HG03457 (cell line): Measurements from ENCODE around the gene HSPG2.
"Not testable (repeated sequence)": the region's sequence is repeated elsewhere in the genome, so short reads cannot be mapped to it uniquely, and the experiment has no call there.

ENCODE experiments used
- ATAC-seq: cut with Tn5 transposase; IDR thresholded peaks from one replicate; pipeline ENCODE4 v1.9.1; 2021; ENCODE audit warnings: moderate number of reproducible peaks; ENCODE audit not compliant: unreplicated experiment

HSPG2 gene

GRCh38 chr1:21935393-21935804 lies 1.7 kb downstream of the HSPG2 start:
- no peak for ATAC-seq

DNA sequence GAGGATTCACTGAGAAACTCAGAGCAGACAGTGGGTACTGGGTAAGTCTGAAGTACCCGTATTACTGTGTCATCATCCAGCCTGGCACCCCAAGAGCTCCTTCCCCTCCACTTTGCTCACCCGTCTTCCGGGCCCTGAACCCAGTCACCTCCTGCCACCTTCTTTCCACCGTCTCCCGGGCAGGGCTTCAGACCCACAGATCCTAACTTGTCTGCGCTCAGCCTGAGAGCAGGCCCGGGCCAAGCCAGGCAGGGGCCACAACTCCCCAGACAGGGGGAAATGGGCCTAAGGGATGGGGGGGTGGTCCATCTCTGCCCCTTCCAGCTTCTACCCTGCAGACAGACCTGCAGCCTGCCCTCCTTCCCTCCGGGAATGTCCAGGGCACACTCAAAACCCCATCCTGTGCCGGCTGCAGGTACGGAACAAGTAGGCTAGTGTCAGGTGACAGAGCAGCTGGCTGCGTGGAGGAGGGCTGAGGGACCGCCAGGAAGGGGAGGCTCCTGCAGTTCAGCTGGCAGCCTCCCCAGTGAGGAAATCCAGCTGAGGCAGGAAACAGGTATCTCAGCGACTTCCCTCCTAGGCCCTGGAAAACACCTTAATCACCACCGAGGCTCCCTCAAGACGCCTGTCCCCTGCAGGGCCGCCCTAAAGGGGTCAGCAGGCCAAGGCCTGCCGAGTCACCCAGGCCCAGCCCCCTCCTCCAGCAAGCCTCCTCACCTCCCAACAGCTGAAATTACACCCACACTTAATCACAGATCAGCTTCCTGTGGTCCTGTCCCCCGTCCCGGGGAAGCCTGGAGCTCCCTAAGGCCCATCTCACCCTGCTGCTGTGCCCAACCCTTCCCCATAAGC lies 3.5 kb downstream of the HSPG2 start:
- ATAC-seq = no peak

DNA sequence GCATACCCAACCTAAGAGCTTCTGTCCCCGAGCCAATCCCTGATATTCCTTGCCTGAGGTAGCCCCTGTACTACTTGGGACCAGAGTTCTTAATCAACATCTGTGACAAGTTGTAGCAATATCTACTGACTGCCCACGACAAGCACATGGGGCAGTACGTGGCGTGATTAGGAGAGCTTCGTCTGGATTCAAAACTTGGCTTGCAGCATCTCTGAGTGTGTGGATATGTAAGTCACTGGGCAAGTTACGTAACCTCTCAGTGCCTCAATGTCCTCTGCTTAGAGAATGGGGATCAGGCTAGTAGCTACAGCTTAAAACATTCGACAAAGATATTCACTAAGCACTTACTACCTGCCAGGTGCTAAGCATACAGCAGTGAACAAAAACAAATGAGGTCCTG lies 5.0 kb downstream of the HSPG2 start:
- no peak for ATAC-seq

DNA sequence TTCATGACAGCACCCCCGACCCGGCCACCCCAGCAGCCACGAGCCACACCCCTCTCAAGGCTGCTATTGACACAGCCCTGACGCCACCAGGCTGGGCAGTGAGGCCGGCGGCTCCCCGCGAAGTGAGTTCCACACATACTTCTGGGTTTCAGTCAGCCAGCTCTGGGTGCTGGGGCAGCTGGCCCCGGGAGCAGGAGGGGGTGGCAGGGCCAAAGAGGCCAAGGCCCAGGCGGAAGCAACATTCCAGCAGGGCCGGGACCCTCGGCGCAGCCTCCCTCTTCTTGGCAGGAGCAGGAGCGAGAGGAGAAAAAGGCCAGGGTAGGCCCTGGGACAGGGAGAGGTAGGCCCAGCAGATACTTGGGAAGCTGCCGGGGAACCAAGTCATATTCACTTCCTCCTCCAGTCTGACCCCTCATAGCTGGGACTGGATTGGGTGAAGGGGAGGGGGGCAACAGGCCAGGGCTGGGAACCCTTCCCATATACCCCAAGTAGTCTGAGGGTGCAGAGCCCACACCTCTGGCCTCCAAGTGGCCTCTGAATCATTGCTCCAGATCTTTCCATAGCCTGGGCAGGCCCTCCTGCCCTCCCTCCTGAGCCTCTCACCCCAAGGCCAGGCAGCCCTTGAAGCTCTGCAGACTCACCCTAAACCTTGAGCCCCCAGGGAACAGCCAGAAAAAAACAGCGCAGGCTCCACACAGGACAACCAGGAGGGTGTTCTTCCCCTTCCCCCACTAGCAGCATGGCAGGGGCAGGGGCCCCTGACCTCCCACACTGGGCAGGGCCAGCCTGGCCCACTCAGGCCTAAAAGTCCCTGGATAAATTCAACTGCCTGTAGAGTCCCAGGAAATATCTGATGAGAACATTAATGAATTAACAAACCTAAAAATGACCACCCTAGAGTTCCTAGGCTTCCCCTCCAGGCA lies 5.7 kb downstream of the HSPG2 start:
- ATAC-seq = no peak

- ATAC-seq = no peak
Measured at GRCh38 chr1:21930629-21931170, 6.4 kb downstream of the HSPG2 start.

- no peak for ATAC-seq
Measured at GRCh38 chr1:21930080-21930571, 7.0 kb downstream of the HSPG2 start.

DNA sequence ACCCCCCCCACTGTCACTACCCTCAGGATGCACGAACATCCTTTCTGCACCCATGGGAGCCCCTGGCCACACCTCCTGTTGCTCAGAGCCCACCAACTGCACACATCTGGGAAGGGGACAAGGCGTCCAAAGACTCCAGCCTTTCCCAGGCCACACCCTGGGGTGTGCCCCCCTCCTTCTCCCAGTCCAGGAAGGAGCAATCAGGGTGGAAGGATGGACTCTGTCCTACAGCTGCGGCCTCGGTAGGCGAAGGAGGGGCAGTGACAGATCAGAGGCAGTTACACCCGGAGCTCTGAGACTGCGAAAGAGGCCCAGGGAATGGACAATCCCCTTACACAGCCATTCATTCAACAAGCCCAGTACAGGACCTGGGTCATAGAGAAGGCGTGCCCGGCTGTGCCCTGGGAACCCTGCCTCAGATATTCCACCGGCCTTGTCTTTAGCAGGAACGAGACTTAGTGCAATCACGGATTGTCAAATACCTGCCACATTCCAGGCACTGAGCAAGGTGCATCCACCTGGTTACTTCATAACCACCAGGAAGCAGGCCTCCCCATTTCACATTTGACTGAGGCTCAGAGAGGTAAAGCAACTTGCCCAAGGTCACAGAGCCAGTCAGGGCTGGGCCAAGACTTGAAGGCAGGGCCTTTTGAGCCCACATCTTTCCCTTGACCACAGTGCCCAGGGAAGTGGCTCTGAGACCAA lies 9.4 kb downstream of the HSPG2 start:
- no peak for ATAC-seq

DNA sequence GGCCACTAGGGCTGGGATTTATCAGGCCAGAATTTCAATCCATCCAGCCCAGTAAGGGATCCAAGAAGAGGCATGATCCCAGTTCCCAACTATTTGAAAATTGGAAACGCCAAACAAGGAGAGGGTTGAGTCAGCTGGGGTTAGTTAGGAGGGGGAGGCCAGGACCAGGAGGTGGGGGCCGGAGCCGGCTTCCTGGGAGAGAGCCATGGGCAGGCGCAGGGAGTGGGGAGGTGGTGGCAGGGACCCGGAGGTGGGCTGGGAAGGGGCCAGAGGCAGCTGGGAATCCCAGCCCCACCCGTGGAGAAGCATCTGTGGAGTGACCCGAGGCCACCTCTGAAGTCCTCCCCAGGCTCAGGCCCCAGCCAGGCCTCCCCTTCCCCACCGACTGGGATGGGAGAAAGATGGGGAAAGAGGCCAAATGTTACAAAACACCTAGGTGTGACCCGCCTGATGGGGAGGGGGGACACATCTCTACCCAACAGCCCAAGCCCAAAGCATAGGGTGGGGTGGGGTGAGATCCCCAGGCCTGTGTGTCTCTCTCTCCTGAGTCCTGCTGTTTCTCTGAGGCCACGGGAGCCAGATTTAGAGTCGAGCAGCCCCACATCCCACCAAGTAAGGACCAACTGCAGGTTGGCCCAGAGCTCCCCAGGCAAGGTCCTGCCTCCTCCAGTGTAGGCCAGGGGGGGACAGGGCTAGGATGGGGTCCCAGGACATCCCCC lies 10.1 kb downstream of the HSPG2 start:
- ATAC-seq = no peak

- no peak for ATAC-seq
Measured at GRCh38 chr1:21926065-21926464, 11.0 kb downstream of the HSPG2 start.

GRCh38 chr1:21925334-21925940 lies 11.7 kb downstream of the HSPG2 start:
- ATAC-seq = no peak

GRCh38 chr1:21924503-21925005 lies 12.6 kb downstream of the HSPG2 start:
- no peak for ATAC-seq

- ATAC-seq = no peak
Measured at GRCh38 chr1:21922090-21923013, 14.8 kb downstream of the HSPG2 start.

- no peak for ATAC-seq
Measured at GRCh38 chr1:21921100-21921875, 15.8 kb downstream of the HSPG2 start.

DNA sequence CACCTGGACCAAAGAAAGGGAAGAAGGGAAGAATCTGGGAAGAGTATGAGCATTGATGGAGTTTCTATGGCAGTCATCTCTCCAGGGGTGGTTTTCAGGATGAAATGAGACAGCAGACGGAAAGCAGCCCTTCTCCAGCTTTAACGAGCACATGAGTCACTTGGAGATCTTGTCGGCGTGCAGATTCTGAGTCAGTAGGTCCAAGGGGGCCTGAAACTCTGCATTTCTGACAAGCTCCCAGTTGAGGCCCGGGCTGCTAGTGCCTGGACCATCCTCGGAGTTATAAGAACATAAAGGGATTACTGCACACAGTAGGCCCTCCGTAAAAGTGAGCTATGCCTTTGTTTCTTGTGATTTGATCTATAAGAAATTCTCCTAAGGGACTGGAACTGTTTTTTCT lies 17.6 kb downstream of the HSPG2 start:
- ATAC-seq = no peak

- not testable (repeated sequence) for ATAC-seq
Measured at GRCh38 chr1:21917239-21917631, 19.9 kb downstream of the HSPG2 start.

GRCh38 chr1:21916447-21917238 lies 20.5 kb downstream of the HSPG2 start:
- ATAC-seq = no peak
